Lung (tissue), 12 donors: Measurements from ENCODE around the gene CFAP61. TPM values are rescaled to one million over a fixed set of nuclear protein-coding genes. Genes with fewer than 3 reads are reported as not detected.

Source experiments
- ATAC-seq: fragments of 200-7000 bp; cut with Tn5 transposase; one replicate; pipeline ENCODE4 v1.9.1; 2020; ENCODE audit warnings: moderate number of reproducible peaks; ENCODE audit not compliant: insufficient read depth, low FRiP score
- DNase-seq, 3 donors: peaks; one replicate each; pipeline ENCODE4 v3.0.0-alpha.2; 2013 to 2017
- H3K27ac ChIP-seq, 2 donors: one replicate each; pipeline ENCODE4 v1.5.1; 2013; ENCODE audit warnings: mild to moderate bottlenecking in 2 of 2, moderate library complexity in 2 of 2, control low read depth in 1 of 2, inconsistent platforms in 1 of 2, low read depth in 1 of 2, low read length in 1 of 2
- H3K27me3 ChIP-seq, 3 donors: one replicate each; pipeline ENCODE4 v1.5.1; 2013; ENCODE audit warnings: low read length in 2 of 3; ENCODE audit not compliant: control insufficient read depth in 3 of 3, insufficient read depth in 3 of 3
- H3K36me3 ChIP-seq, 4 donors: one replicate each; pipeline ENCODE4 v1.5.1; 2013; ENCODE audit warnings: low read length in 4 of 4, mild to moderate bottlenecking in 1 of 4, moderate library complexity in 1 of 4; ENCODE audit not compliant: control insufficient read depth in 4 of 4, insufficient read depth in 4 of 4
- H3K4me1 ChIP-seq, 5 donors: one replicate each; pipeline ENCODE4 v1.5.1; 2013; ENCODE audit warnings: low read length in 5 of 5, mild to moderate bottlenecking in 2 of 5, moderate library complexity in 1 of 5; ENCODE audit not compliant: control insufficient read depth in 5 of 5, insufficient read depth in 5 of 5
- H3K4me3 ChIP-seq: one replicate; pipeline ENCODE4 v1.5.1; 2013; ENCODE audit warnings: mild to moderate bottlenecking, control low read depth, moderate library complexity
- H3K9ac ChIP-seq, 2 donors: one replicate each; pipeline ENCODE4 v1.5.1; 2013; ENCODE audit warnings: low read length in 2 of 2, control low read depth in 1 of 2; ENCODE audit not compliant: insufficient read depth in 1 of 2
- H3K9me3 ChIP-seq, 4 donors: one replicate each; pipeline ENCODE4 v1.5.1; 2013; ENCODE audit warnings: low read length in 3 of 4, mild to moderate bottlenecking in 1 of 4, moderate library complexity in 1 of 4; ENCODE audit not compliant: control insufficient read depth in 4 of 4, insufficient read depth in 3 of 4
- CTCF ChIP-seq: IDR thresholded peaks from 2 replicates; pipeline ENCODE4 v1.5.1; 2012; ENCODE audit warnings: mild to moderate bottlenecking; ENCODE audit errors: control extremely low read depth, extremely low read depth
- WGBS, 2 donors: extraction: QIAGEN DNeasy Blood & Tissue Kit; methylation state at CpG; one replicate each; pipeline ENCODE4 v1.1.7; 2013; 5-methylcytosine and 5-hydroxymethylcytosine counted together
- polyA plus RNA-seq, 2 donors: library from polyadenylated mRNA; stranded (reverse); fragments of 200-250 nt; gene quantifications; one replicate each; pipeline ENCODE4 v1.2.1, GENCODE V29; 2013
- total RNA-seq, 2 donors: library from RNA; depleted of rRNA in 1 of 2; stranded (reverse); fragments of >200 nt in 1 of 2; gene quantifications; one replicate each; pipeline ENCODE4 v1.2.1, GENCODE V29; 2014 to 2021
- donor health status: control.
- donor health status: control.
- donor health status: Bipolar disorder and iron deficiency.
- donor health status: healthy.
- donor health status: DM: yes; HTN: yes; CAD: no.

Gene CFAP61
- total and polyA plus RNA-seq, 4 donors = 2.0 to 15.4 (median 6.5) TPM

- TF ChIP-seq CTCF = no peak
- WGBS, 2 donors = 52 to 77% methylated on average over 2 of the region's 2 CpGs
- Histone ChIP-seq H3K4me1 (no peaks in the 10 kb centered on the region), H3K36me3 (no peaks in the 10 kb centered on the region), H3K27ac (no peak overlapping the region), H3K4me3 (no peak overlapping the region), H3K9ac (no peak overlapping the region), H3K9me3 (peaks cover 0 to 3% (median 1%) of the 10 kb centered on the region in 4 donors), H3K27me3 (no peaks in the 10 kb centered on the region)
- ATAC-seq = no peak
- no peak for DNase-seq
Observed at GRCh38 chr20:20143646-20144045, 91.3 kb downstream of the CFAP61 start.

DNA sequence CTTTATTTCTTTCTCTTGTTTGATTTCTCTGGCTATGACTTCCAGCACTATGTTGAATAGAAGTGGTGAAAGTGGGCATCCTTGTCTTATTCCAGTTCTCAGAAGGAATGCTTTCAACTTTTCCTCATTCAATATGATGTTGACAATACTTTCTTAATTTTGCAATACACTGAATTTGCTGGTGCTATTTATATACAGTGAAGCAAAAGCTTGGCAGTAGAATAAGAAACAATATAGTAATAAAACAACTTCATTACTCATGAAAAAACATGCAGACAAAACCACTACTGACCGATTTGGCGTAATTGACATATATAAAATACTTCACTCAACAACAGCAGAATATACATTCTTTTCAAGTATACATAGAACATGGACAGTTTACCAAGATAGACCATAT lies 96.4 kb downstream of the CFAP61 start:
- Histone ChIP-seq H3K4me1 (peaks cover 0 to 3% (median 0%) of the 10 kb centered on the region in 5 donors), H3K27ac (no peak overlapping the region), H3K27me3 (no peaks in the 10 kb centered on the region), H3K9ac (no peak overlapping the region), H3K4me3 (no peak overlapping the region), H3K9me3 (peaks cover 0 to 8% (median 3%) of the 10 kb centered on the region in 4 donors), H3K36me3 (no peaks in the 10 kb centered on the region)
- ATAC-seq = no peak
- TF ChIP-seq CTCF = no peak
- DNase-seq = peak in 2 of 3 donors; percentile 30 to 62
- 86% methylated on average over 2 of the region's 2 CpGs for WGBS, 2 donors

GRCh38 chr20:20150241-20150640 lies 97.9 kb downstream of the CFAP61 start:
- Histone ChIP-seq H3K27ac (no peak overlapping the region), H3K27me3 (no peaks in the 10 kb centered on the region), H3K4me3 (no peak overlapping the region), H3K9ac (no peak overlapping the region), H3K4me1 (peaks cover 0 to 3% (median 0%) of the 10 kb centered on the region in 5 donors), H3K36me3 (no peaks in the 10 kb centered on the region), H3K9me3 (peaks cover 0 to 8% (median 3%) of the 10 kb centered on the region in 4 donors)
- WGBS, 2 donors = 79 to 80% methylated on average over 2 of the region's 2 CpGs
- ATAC-seq (no peak), DNase-seq (no peak)
- no peak for TF ChIP-seq CTCF

- Histone ChIP-seq H3K4me1 (peaks cover 0 to 2% (median 0%) of the 10 kb centered on the region in 5 donors), H3K4me3 (no peak overlapping the region), H3K9ac (no peak overlapping the region), H3K27ac (no peak overlapping the region), H3K9me3 (peaks cover 0 to 3% (median 0%) of the 10 kb centered on the region in 4 donors), H3K36me3 (no peaks in the 10 kb centered on the region), H3K27me3 (no peaks in the 10 kb centered on the region)
- DNase-seq (no peak), ATAC-seq (no peak)
- WGBS, 2 donors = 23 to 26% methylated on average over 2 of the region's 2 CpGs
- no peak for TF ChIP-seq CTCF
Observed at GRCh38 chr20:20160520-20160919, 108.2 kb downstream of the CFAP61 start.
